Smooth muscle cell of the coronary artery (primary cell): ENCODE measurements around the gene EDAR. TPM values are rescaled to one million over a fixed set of nuclear protein-coding genes. Genes with fewer than 3 reads are reported as not detected.

Experiments used
- total RNA-seq: library from RNA; depleted of rRNA; stranded (reverse); fragments of >200 nt; gene quantifications from 2 replicates; pipeline ENCODE4 v1.2.3, GENCODE V29; 2014; ENCODE audit warnings: low replicate concordance

EDAR gene
- not detected in 2 replicates for total RNA-seq

DNA sequence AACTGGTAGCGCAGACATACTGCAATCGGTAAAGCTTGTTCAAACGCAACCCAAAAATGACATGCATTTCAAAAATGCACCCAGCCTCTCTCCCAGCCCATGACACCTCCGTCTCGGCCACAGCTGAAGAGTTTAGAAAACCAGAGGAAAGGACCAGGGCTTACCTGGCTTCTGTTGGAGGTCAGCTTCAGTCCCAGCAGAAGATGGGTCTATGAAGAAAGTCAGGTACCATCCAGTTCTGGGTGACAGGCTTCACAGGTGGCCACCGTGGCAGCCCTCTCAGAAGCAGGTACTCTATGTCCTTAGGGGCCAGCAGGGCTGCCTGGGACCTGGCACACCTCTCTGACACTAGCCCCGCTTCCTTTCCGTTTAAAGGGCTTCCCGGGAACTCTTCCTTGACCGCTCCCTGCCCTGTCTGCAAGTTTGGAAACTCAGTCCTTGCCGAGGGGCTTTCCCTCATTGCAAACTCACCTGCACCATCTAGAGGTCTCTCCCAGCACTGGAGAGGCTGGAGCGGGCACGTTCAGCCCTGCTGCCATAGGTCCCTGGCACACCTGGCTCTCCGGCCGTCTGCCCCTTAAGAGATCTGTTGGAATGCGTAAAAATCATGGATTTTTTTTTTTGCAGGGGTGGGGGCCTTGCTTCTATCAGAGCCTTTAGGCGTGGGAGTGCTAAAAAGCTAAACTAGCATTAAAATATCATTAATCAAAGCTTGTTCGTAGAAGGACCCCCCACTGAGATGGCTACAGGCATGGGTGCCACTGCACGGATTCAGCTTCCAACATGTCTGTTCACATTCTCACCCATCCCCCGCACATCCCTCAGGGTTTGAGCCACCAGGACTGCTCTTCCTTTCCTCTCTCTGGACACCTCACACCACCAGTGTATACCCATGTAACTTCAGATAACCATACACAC is at the start of gene EDAR:
TSS of gene EDAR (minus strand) at position 425 of the 918 bp plus-strand sequence. CDS start 58,206 bp downstream, outside the sequence.

Other genes starting within 250 kb of the EDAR start
- 2.8 and 3.0 TPM in 2 replicates for gene CCDC138, start 202.4 kb downstream of the EDAR start, total RNA-seq
- gene SH3RF3, start 140.0 kb upstream of the EDAR start, total RNA-seq: 2.0 and 3.4 TPM in 2 replicates